OCI-LY1 (cell line): ENCODE data around the gene SUN2.

ENCODE experiments used
- EZH2 ChIP-seq: fragments of 200-600 bp; sonication (generic), shearing (Covaris generic); IDR thresholded peaks from 2 replicates; pipeline ENCODE4 v1.8.0; 2017; ENCODE audit warnings: borderline replicate concordance, mixed run types, mild to moderate bottlenecking, antibody characterized with exemption, low read length, moderate library complexity, mixed read lengths
- TF ChIP-seq, protein P1 (sequence below): fragments of 200-600 bp; sonication (generic), shearing (Covaris generic); IDR thresholded peaks from 2 replicates; pipeline ENCODE4 v1.5.1; 2017; ENCODE audit warnings: mild to moderate bottlenecking, antibody characterized with exemption, low read length, moderate library complexity, mixed read lengths

DNA sequence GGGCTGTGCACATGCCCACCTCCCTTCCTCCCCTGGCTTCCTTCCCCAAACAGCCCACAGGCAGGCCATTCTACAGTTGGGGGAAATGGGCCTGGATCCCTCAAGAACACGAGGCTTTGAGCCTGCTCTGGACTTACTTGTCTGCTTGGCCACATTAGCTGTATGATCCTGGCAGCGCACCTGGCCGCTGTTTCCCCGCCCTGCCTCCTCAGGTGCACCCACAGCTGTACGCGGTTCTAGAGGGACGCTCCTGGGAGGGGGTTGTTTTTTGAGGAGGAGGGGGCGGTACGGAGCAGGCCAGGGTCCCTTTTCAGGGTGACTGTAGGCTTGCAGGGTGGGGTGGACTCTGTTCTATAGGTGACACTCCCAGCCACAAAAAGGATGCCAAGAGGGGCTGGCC lies 11.5 kb upstream of the SUN2 start:
- TF ChIP-seq EZH2: no peak
- TF ChIP-seq, protein P1, sequence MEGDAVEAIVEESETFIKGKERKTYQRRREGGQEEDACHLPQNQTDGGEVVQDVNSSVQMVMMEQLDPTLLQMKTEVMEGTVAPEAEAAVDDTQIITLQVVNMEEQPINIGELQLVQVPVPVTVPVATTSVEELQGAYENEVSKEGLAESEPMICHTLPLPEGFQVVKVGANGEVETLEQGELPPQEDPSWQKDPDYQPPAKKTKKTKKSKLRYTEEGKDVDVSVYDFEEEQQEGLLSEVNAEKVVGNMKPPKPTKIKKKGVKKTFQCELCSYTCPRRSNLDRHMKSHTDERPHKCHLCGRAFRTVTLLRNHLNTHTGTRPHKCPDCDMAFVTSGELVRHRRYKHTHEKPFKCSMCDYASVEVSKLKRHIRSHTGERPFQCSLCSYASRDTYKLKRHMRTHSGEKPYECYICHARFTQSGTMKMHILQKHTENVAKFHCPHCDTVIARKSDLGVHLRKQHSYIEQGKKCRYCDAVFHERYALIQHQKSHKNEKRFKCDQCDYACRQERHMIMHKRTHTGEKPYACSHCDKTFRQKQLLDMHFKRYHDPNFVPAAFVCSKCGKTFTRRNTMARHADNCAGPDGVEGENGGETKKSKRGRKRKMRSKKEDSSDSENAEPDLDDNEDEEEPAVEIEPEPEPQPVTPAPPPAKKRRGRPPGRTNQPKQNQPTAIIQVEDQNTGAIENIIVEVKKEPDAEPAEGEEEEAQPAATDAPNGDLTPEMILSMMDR: no peak
